GM18873 (cell line): Measurements from ENCODE around the gene CSN2.
"Not testable (repeated sequence)": the region's sequence is repeated elsewhere in the genome, so short reads cannot be mapped to it uniquely, and the experiment has no call there.

ENCODE experiments used
- ATAC-seq: cut with Tn5 transposase; IDR thresholded peaks from one replicate; pipeline ENCODE4 v1.9.1; 2021; ENCODE audit warnings: mild to moderate bottlenecking, moderate library complexity, moderate number of reproducible peaks; ENCODE audit not compliant: unreplicated experiment, low FRiP score

The CSN2 gene, protein sequence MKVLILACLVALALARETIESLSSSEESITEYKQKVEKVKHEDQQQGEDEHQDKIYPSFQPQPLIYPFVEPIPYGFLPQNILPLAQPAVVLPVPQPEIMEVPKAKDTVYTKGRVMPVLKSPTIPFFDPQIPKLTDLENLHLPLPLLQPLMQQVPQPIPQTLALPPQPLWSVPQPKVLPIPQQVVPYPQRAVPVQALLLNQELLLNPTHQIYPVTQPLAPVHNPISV

GRCh38 chr4:69965628-69966027, at the start of gene CSN2:
TSS of gene CSN2 (minus strand) at chr4:69965728. CDS start at chr4:69960995, 4,733 bp downstream.
- no peak for ATAC-seq

GRCh38 chr4:70008771-70009170, 43.2 kb upstream of the CSN2 start:
- ATAC-seq: no peak

DNA sequence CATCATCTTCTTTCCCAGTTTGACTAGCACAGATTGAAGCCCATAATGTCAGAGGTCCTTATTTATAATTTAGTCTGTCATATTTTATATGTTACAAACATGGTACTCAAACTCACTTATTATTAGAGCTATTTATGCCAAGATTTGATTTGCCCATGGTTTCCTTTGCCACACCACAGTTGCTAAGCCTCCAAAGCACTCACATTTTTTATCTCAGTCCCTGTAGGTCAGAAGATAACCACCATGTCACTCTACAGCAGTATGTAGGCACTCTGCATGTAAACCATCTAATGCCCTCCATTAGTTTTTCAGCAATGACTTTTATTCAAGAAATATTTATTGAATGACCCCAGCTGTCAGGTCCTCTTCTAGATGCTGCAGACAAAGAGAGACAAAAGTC, 37.0 kb upstream of the CSN2 start:
- no peak for ATAC-seq

DNA sequence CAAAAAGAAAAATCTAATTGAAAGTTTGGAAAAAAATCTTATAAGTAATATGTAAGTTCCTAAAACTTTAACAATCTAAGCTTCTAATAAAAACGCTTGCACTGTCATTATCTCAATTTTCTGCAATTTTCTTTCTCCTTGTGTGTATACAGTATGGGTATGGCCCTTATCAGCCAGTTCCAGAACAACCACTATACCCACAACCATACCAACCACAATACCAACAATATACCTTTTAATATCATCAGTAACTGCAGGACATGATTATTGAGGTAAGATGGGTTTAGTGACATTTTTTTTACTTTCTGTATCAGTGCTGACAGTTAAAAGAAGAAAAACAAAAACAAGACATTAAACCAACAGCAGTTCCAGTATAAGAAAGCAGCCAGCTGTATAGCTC, 35.2 kb upstream of the CSN2 start:
- no peak for ATAC-seq

- ATAC-seq: peak; percentile 68
Measured at GRCh38 chr4:69999420-69999819, 33.9 kb upstream of the CSN2 start.

- ATAC-seq: no peak
Measured at GRCh38 chr4:69995526-69996016, 30.0 kb upstream of the CSN2 start, which contains the start of gene STATH. TSS of gene STATH (plus strand) at chr4:69995966. CDS start at chr4:69998438, 2,472 bp downstream.

DNA sequence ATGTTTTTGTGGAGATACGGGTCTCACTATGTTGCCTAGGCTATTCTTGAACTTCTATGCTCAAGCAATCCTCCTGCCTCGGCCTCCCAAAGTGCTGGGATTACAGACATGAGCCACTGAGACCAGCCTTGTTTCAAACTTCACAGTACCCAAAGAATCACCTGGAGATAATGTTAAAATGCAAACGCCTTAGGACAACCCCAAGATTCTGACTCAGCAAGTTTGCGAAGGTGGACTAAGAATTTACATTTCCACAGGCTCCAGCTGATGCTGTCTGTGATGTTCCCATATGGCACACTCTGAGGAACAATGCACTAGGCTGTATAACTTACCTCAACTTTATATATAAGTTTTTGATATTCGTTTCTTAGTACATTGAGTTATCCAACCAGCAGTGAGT, 29.3 kb upstream of the CSN2 start:
- ATAC-seq: no peak

GRCh38 chr4:69991016-69991415, 25.5 kb upstream of the CSN2 start:
- no peak for ATAC-seq

DNA sequence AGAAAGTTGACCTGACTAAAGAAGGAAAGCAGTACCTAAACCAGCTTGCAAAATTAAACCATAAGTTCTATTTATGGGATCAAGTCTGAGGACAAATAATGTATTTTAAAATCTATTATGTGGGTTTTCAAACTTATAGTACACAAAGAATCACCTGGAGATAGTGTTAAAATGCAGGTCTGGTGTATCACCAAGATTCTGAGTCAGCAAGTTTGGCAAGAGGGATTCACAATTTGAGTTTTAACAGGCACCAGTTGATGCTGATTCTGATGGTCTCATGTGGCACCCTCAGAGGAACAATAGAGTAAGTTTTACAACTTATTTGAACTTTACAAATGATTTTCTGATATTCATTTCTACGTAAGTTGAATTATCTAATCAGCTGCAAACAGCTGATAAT, 21.1 kb upstream of the CSN2 start:
- ATAC-seq: no peak

DNA sequence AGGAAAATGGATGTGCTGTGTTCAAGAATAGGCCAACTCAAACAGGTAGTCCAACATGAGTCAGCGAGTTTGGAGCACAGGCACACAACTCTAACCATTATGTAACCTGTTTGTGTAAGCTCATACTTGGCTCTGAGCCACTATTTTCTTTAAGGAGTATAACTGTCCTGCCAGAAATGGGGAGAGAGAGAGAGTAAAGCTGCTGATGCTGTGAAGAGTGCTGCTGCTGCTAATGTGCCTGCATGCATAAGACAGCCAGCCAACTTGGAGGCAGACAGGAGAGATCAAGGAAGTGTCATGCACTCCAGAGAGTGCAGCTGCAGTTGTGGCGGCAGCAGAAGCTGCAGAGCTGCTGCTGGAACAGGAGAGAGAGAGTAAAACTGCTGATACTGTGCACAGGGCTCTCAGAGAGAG, 18.5 kb upstream of the CSN2 start:
- no peak for ATAC-seq

DNA sequence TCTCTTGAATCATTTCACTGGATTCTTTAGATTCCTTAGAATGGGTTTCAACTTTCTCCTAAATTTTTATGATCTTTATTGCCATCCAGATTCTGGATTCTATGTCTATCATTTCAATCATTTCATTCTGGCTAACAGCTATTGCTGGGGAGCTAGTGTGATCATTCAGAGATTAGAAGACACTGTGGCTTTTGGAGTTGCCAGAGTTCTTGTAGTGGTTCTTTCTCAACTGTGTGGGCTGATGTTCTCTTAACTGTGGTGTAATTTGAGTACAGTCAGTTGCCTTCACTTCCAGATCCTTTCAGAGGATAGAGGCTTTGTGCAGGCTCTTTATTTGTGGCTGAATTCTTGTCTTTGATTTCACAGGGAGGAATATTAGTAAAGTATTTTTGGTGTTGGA, 12.1 kb upstream of the CSN2 start:
- ATAC-seq: no peak

DNA sequence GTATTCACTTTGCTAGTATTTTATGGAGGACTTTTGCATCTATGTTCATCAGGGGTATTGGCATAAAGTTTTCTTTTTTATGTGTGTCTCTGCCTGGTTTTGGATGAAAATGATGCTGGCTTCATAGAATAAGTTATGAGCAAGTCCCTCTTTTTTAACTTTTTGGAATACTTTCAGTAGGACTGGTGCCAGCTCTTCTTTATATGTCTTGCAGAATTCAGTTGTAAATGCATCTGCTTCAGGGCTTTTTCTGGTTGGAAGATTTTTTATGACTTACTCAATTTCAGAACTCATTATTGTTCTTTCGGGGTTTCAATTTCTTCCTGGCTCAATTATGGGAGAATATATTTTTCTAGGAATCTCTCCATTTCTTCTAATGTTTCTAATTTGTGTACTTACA, 9.1 kb upstream of the CSN2 start:
- ATAC-seq: no peak

GRCh38 chr4:69970071-69970470, 4.5 kb upstream of the CSN2 start:
- no peak for ATAC-seq

DNA sequence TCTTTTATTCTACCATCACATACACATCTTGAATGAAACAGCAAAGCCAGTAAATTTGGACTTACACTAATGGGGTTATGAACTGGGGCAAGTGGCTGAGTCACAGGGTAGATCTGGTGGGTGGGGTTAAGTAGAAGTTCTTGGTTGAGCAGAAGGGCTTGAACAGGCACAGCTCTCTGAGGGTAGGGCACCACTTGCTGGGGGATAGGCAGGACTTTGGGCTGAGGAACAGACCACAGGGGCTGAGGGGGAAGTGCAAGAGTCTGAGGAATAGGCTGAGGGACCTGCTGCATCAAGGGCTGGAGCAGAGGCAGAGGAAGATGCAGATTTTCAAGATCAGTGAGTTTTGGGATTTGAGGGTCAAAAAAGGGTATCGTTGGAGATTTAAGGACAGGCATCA, 8.3 kb downstream of the CSN2 start:
- no peak for ATAC-seq

DNA sequence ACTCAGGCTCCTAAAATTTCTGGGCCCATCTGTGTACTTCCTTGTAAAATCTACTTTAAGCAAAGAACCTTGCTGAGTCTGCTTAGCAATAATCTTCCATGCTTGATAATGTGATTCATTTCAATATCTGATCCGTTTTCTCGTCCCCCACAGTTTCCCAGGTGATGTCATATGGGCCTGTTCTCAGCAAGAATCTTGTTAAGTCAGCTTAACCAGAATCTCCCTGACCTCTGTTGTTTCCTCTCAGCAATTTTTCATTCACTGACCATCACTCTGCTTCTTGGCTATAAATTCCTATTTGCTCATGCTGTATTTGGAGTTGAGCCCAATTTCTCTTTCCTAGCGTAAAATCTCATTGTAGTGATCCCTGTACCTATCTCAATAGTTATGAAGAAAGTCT, 13.9 kb downstream of the CSN2 start:
- ATAC-seq: no peak

GRCh38 chr4:69936566-69936965, 29.0 kb downstream of the CSN2 start:
- no peak for ATAC-seq

GRCh38 chr4:69934150-69934549, 31.4 kb downstream of the CSN2 start:
- ATAC-seq: no peak

DNA sequence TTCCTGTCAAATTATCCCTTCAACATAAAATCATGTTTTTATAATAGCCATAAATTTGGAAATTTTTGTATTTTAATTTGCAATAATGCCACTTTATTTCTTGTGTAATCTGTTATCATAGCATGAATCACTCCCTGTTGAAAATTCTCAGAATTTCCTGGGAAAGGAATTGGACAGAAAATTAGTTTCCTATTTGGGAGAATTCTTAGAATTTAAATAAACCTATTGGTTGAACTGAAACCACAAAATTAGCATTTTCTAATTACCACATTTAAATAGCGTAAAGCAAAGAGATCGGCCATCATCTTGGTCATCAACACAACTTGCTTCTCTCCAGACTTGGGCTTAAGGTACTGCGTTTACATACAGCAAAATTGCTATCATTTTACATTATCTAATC, 34.8 kb downstream of the CSN2 start, which contains the start of gene CSN1S1:
TSS of gene CSN1S1 (plus strand) at position 301 of the 400 bp plus-strand sequence. CDS start 1,488 bp downstream, outside the sequence.
- no peak for ATAC-seq

DNA sequence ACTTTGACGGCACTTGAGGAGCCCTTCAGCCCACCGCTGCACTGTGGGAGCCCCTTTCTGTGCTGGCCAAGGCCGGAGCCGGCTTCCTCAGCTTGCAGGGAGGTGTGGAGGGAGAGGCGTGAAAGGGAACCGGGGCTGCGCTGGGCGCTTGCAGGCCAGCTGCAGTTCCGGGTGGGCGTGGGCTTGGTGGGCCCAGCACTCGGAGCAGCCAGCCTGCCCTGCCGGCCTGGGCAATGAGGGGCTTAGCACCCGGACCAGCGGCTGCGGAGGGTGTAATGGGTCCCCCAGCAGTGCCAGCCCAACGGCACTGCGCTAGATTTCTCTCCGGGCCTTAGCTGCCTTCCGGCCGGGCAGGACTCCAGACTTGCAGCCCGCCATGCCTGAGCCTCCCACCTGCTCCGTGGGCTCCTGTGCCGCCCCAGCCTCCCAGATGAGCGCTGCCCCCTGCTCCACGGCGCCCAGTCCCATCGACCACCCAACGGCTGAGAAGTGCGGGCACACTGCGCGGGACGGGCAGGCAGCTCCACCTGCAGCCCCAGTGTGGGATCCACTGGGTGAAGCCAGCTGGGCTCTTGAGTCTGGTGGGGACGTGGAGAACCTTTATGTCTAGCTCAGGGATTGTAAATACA, 41.6 kb downstream of the CSN2 start:
- ATAC-seq: not testable (repeated sequence)

DNA sequence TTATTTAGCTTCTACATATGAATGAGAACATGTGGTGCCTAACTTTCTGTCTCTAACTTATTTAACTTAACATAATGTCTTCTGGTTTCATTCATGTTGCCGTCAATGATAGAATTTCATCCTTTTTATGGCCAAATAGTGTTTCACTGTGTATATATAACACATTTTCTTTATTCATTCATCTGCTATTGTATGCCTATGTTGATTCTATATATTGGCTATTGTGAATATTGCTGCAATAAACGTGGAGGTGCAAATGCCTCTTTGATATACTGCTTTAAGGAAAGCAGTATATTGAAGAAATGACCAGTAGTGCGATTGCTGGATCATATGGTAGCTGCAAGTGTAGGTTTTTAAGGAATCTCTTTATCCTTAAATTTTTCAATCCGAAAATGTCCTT, 44.7 kb downstream of the CSN2 start:
- no peak for ATAC-seq

DNA sequence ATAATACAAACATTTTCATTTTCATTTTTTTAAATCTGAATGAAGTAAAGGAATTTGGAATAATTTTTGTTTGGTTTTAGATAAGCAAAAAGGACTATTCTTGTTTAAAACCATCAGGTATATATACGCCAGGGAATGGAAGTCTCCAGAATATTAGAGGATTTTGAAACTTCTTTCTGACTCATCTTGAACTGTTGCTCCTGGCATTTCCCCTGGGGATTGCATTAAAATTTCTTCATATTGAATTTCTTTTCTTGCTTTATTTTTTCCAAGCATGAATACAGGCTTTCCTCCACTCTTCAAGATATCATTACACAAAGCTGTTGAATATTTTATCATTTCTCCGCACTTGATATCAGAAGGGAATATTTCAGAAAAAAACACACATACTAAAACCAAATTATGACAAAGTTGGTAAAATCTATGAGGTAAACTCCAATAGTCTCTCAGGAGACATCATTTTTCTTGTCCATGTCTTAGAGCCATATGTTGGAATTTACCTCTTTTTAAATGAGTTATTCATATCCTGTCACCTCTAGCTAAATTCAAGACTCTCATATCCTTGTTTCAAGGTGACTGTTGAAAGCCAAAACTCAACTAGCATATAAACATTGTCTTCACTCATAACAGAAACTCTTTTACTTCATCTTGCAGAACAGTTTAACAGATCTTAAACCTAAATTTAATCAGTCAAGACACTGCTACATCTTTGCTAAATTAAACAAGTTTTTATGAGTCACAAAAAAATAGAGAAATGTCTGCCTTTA, 55.3 kb downstream of the CSN2 start:
- ATAC-seq: peak; percentile 92
